GM12874 (cell line): ENCODE measurements around the gene CDON.

ENCODE experiments used
- CTCF ChIP-seq: IDR thresholded peaks from 2 replicates; pipeline ENCODE4 v1.5.1; 2011; ENCODE audit warnings: low read depth, mild to moderate bottlenecking, control low read depth, low read length, moderate library complexity; ENCODE audit not compliant: insufficient read depth

Gene CDON

GRCh38 chr11:125953401-125953935 lies 109.2 kb downstream of the CDON start:
- no peak for TF ChIP-seq CTCF

GRCh38 chr11:125952973-125953372 lies 109.7 kb downstream of the CDON start:
- TF ChIP-seq CTCF: no peak

GRCh38 chr11:125952559-125952958 lies 110.1 kb downstream of the CDON start:
- no peak for TF ChIP-seq CTCF

- TF ChIP-seq CTCF: no peak
These were observed 110.9 kb downstream of the CDON start for GRCh38 chr11:125951731-125952130.

- no peak for TF ChIP-seq CTCF
These were observed 111.7 kb downstream of the CDON start for GRCh38 chr11:125950696-125951651.

GRCh38 chr11:125950178-125950490 lies 112.5 kb downstream of the CDON start:
- TF ChIP-seq CTCF: no peak

GRCh38 chr11:125949271-125950177 lies 113.1 kb downstream of the CDON start:
- no peak for TF ChIP-seq CTCF
